Naive B cell (primary cell): ENCODE measurements around the gene TTLL8. TPM values are rescaled to one million over a fixed set of nuclear protein-coding genes. Genes with fewer than 3 reads are reported as not detected.
A peak's percentile ranks its signal among the peaks of the same experiment; 100 is the strongest.

Experiments
- ATAC-seq, 2 donors: fragments of 150-1000 bp; cut with Tn5 transposase; 2 replicates each; pipeline ENCODE4 v1.10.0; 2021; ENCODE audit warnings: low read depth in 2 of 2, mild to moderate bottlenecking in 2 of 2, moderate library complexity in 2 of 2
- DNase-seq: peaks from one replicate; pipeline ENCODE4 v3.0.0; 2022
- H3K27ac Mint-ChIP-seq, 6 donors: one replicate each; pipeline ENCODE4 v1.8.0; 2020 to 2022; ENCODE audit warnings: mild to moderate bottlenecking in 6 of 6, mixed read lengths in 6 of 6, moderate library complexity in 5 of 6, inconsistent platforms in 2 of 6
- H3K27me3 Mint-ChIP-seq, 3 donors: one replicate each; pipeline ENCODE4 v1.8.0; 2021 to 2022; ENCODE audit warnings: mixed read lengths in 3 of 3, mild to moderate bottlenecking in 1 of 3
- H3K36me3 Mint-ChIP-seq, 2 donors: one replicate each; pipeline ENCODE4 v1.8.0; 2020 to 2022; ENCODE audit warnings: mixed read lengths in 2 of 2, inconsistent platforms in 1 of 2, mild to moderate bottlenecking in 1 of 2
- H3K4me1 Mint-ChIP-seq, 3 donors: one replicate each; pipeline ENCODE4 v1.8.0; 2020 to 2022; ENCODE audit warnings: mixed read lengths in 3 of 3, inconsistent platforms in 1 of 3, mild to moderate bottlenecking in 1 of 3, moderate library complexity in 1 of 3
- H3K4me3 Mint-ChIP-seq, 8 donors: one replicate each; pipeline ENCODE4 v1.8.0; 2020 to 2022; ENCODE audit warnings: mild to moderate bottlenecking in 8 of 8, mixed read lengths in 8 of 8, moderate library complexity in 8 of 8, inconsistent platforms in 2 of 8
- H3K9me3 Mint-ChIP-seq, 7 donors: one replicate each; pipeline ENCODE4 v1.8.0; 2020 to 2022; ENCODE audit warnings: mixed read lengths in 7 of 7, mild to moderate bottlenecking in 5 of 7, inconsistent platforms in 2 of 7, moderate library complexity in 1 of 7
- polyA plus RNA-seq, 6 donors: library from polyadenylated mRNA; unstranded; fragments of 300-500 nt; fragmentation: Illumina TruSeq; gene quantifications; one replicate each; pipeline ENCODE4 v1.2.3, GENCODE V29; 2021; ENCODE audit warnings: low read depth in 6 of 6

The TTLL8 gene
- polyA plus RNA-seq, 6 donors from 2014 or later: not detected

- no peak for DNase-seq
- H3K27me3 Mint-ChIP-seq: peaks cover 2 to 37% (median 15%) of the 10 kb centered on the region in 3 donors
- no peak for ATAC-seq
- H3K4me1 Mint-ChIP-seq: no peaks in the 10 kb centered on the region
- no peak overlapping the region for H3K4me3 Mint-ChIP-seq
- H3K27ac Mint-ChIP-seq: peak overlapping the region in 1 of 6 donors; percentile 26
- no peaks in the 10 kb centered on the region for H3K9me3 Mint-ChIP-seq
- no peaks in the 10 kb centered on the region for H3K36me3 Mint-ChIP-seq
Measured at GRCh38 chr22:50064453-50064852, 6.4 kb upstream of the TTLL8 start.

DNA sequence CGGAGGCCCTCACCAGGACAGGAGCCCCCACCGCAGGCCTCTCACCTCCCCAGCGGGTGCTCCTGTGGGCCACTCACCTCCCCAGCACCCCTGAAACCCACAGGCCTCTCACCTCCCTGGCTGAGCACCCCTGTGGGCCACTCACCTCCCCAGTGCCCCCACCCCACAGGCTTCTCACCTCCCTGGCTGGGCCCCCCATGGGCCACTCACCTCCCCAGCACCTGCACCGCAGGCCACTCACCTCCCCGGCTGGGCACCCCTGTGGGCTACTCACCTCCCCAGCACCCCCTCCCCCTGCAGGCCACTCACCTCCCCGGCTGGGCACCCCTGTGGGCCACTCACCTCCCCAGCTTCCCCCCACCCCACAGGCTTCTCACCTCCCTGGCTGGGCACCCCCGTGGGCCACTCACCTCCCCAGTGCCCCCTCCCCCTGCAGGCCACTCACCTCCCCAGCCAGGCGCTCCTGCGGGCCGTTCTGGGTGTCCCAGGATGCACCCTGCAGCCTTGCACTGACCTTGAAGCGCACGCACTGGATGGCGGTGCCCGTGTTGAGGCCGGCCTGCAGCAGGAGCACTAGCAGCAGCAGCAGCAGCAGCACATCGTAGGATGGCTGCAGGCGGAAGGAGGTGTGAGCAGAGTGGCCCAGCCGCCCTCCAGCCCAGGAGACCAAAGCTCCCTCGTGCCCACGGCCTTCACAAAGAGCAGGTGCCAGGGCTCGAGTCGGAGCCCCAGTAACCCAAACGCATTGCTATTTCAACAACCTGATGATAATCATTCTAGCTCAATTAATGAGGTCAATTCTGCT, 5.7 kb upstream of the TTLL8 start:
- ATAC-seq: no peak
- Mint-ChIP-seq H3K9me3 (no peaks in the 10 kb centered on the region), H3K36me3 (no peaks in the 10 kb centered on the region), H3K4me1 (peaks cover 0 to 2% (median 0%) of the 10 kb centered on the region in 3 donors), H3K27ac (no peak overlapping the region), H3K27me3 (peaks cover 9 to 44% (median 15%) of the 10 kb centered on the region in 3 donors), H3K4me3 (no peak overlapping the region)
- no peak for DNase-seq

- H3K9me3 Mint-ChIP-seq: no peaks in the 10 kb centered on the region
- H3K4me1 Mint-ChIP-seq: peaks cover 2 to 3% (median 3%) of the 10 kb centered on the region in 3 donors
- ATAC-seq: no peak
- H3K4me3 Mint-ChIP-seq: no peak overlapping the region
- H3K27ac Mint-ChIP-seq: no peak overlapping the region
- H3K27me3 Mint-ChIP-seq: peaks cover 9 to 50% (median 19%) of the 10 kb centered on the region in 3 donors
- DNase-seq: no peak
- no peaks in the 10 kb centered on the region for H3K36me3 Mint-ChIP-seq
Measured at GRCh38 chr22:50062509-50063135, 4.5 kb upstream of the TTLL8 start.

DNA sequence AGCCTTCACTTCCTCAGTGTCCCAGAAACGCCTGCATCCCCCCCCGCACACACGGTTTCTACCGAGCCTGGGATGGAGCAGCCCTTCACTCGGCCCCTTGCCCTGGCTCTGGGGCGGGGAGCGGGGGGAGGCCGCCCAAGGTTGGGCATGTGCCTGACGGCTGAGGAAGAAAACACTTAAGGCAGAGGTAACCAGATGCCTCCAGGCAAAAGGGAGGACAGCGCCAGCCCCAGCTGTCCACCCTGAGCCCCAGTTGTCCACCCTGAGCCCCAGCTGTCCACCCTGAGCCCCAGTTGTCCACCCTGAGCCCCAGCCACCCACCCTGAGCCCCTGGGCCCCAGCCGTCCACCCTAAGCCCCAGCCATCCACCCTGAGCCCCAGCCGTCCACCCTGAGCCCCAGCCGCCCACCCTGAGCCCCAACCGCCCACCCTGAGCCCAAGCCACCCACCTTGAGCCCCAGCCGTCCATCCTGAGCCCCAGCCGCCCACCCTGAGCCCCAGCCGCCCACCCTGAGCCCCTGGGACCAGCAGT, 3.8 kb upstream of the TTLL8 start:
- Mint-ChIP-seq H3K27me3 (peaks cover 9 to 55% (median 27%) of the 10 kb centered on the region in 3 donors), H3K36me3 (no peaks in the 10 kb centered on the region), H3K9me3 (no peaks in the 10 kb centered on the region), H3K27ac (peak overlapping the region in 1 of 6 donors; percentile 47), H3K4me1 (peaks cover 2 to 5% (median 3%) of the 10 kb centered on the region in 3 donors), H3K4me3 (no peak overlapping the region)
- ATAC-seq: no peak
- DNase-seq: no peak

- peaks cover 9 to 61% (median 33%) of the 10 kb centered on the region in 3 donors for H3K27me3 Mint-ChIP-seq
- ATAC-seq (no peak), DNase-seq (no peak)
- H3K4me1 Mint-ChIP-seq: peaks cover 2 to 5% (median 3%) of the 10 kb centered on the region in 3 donors
- H3K9me3 Mint-ChIP-seq: no peaks in the 10 kb centered on the region
- no peak overlapping the region for H3K4me3 Mint-ChIP-seq
- no peak overlapping the region for H3K27ac Mint-ChIP-seq
- no peaks in the 10 kb centered on the region for H3K36me3 Mint-ChIP-seq
Measured at GRCh38 chr22:50061141-50061823, 3.2 kb upstream of the TTLL8 start.

DNA sequence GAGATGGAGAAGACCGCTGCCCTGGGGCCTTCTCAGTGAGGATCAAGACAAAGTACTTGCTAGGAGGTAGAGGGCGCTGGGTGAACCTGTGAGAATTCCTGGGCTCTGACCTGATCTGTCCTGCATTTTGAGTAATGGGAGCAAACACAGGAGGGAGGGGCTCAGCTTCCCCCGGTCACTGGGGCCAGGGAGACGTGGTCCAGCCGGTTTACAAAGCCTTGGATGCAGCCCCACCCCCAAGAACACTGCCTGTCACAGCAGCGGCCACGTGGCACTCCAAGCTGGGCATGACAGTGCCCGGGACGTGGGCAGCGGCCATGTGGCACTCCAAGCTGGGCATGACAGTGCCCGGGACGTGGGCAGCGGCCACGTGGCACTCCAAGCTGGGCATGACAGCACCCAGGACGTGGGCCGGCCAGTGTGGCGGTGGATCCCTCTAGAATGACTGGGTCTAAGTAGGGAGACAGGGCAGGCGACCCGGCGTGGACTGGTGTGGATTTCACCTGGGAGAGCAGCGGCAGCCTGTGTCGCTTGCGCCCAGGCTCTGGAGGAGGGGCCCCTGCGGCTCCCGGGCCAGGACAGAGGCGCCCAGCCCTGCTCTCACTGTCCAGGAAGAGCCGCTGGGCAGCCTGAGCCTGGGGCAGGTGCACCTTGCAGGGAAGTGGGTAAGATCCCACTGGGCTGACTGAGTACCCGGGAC, 2.5 kb upstream of the TTLL8 start:
- DNase-seq (no peak), ATAC-seq (no peak)
- Mint-ChIP-seq H3K27me3 (peaks cover 9 to 67% (median 40%) of the 10 kb centered on the region in 3 donors), H3K4me1 (peaks cover 2 to 5% (median 3%) of the 10 kb centered on the region in 3 donors), H3K9me3 (no peaks in the 10 kb centered on the region), H3K27ac (no peak overlapping the region), H3K36me3 (no peaks in the 10 kb centered on the region), H3K4me3 (no peak overlapping the region)

DNA sequence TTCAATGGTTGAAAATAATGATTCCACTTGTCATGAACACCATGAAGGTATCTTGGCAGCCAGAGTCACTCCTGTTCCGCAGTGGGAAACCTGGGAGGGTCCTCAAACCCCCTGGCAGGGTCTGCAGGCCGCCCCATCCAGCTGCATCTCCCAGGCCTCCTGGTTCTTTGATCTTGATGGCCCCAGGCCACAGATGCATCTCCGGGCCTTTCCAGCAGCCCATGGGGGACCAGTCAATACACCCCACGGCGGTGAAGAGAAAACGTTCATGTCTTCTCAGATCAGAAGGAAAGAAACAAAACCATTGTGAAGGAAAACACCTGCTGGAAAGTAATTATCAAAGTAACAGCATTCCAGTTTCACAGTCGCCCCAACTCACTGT, 1.8 kb upstream of the TTLL8 start:
- ATAC-seq: no peak
- peak overlapping the region in 3 of 8 donors; percentile 12 to 51 (median 38) for H3K4me3 Mint-ChIP-seq
- H3K27ac Mint-ChIP-seq: no peak overlapping the region
- no peaks in the 10 kb centered on the region for H3K36me3 Mint-ChIP-seq
- DNase-seq: no peak
- peaks cover 0 to 2% (median 0%) of the 10 kb centered on the region in 7 donors for H3K9me3 Mint-ChIP-seq
- peaks cover 2 to 5% (median 3%) of the 10 kb centered on the region in 3 donors for H3K4me1 Mint-ChIP-seq
- H3K27me3 Mint-ChIP-seq: peaks cover 9 to 74% (median 45%) of the 10 kb centered on the region in 3 donors

- Mint-ChIP-seq H3K4me3 (peak overlapping the region in 2 of 8 donors; percentile 38 to 51), H3K27ac (no peak overlapping the region), H3K36me3 (no peaks in the 10 kb centered on the region), H3K9me3 (peaks cover 0 to 2% (median 0%) of the 10 kb centered on the region in 7 donors), H3K27me3 (peaks cover 9 to 76% (median 46%) of the 10 kb centered on the region in 3 donors), H3K4me1 (peaks cover 2 to 6% (median 3%) of the 10 kb centered on the region in 3 donors)
- DNase-seq (no peak), ATAC-seq (no peak)
Measured at GRCh38 chr22:50058906-50059880, 1.1 kb upstream of the TTLL8 start.

DNA sequence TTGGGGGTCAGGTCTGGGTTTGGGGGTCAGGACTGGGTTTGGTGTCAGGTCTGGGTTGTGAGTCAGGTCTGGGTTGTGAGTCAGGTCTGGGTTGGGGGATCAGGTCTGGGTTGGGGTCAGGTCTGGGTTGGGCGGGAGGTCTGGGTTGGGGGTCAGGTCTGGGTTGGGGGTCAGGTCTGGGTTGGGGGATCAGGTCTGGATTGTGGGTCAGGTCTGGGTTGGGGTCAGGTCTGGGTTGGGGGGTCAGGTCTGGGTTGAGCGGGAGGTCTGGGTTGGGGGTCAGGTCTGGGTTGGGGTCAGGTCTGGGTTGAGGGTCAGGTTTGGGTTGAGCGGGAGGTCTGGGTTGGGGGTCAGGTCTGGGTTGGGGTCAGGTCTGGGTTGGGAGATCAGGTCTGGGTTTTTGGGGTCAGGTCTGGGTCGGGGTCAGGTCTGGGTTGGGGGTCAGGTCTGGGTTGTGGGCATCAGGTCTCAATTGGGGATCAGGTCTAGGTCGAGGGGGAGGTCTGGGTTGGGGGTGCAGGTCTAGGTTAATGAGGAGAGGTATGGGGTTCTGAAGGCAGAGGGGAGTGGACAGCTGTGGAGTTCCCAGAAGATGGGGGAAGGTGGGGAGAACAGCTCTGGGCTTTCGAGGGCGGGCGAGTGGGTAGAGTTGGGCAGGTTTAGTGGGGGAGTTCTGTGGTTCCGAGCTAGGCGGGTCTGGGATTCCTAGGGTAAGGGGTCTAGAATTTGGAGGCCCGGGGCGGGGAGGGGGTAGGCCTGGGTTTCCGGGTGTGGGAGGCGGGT, 629 bp downstream of the TTLL8 start:
- no peak overlapping the region for H3K27ac Mint-ChIP-seq
- H3K9me3 Mint-ChIP-seq: peaks cover 3 to 16% (median 7%) of the 10 kb centered on the region in 7 donors
- H3K27me3 Mint-ChIP-seq: peaks cover 16 to 76% (median 53%) of the 10 kb centered on the region in 3 donors
- no peaks in the 10 kb centered on the region for H3K36me3 Mint-ChIP-seq
- peaks cover 3 to 12% (median 9%) of the 10 kb centered on the region in 3 donors for H3K4me1 Mint-ChIP-seq
- H3K4me3 Mint-ChIP-seq: peak overlapping the region in 3 of 8 donors; percentile 36 to 72 (median 43)
- no peak for ATAC-seq
- no peak for DNase-seq

DNA sequence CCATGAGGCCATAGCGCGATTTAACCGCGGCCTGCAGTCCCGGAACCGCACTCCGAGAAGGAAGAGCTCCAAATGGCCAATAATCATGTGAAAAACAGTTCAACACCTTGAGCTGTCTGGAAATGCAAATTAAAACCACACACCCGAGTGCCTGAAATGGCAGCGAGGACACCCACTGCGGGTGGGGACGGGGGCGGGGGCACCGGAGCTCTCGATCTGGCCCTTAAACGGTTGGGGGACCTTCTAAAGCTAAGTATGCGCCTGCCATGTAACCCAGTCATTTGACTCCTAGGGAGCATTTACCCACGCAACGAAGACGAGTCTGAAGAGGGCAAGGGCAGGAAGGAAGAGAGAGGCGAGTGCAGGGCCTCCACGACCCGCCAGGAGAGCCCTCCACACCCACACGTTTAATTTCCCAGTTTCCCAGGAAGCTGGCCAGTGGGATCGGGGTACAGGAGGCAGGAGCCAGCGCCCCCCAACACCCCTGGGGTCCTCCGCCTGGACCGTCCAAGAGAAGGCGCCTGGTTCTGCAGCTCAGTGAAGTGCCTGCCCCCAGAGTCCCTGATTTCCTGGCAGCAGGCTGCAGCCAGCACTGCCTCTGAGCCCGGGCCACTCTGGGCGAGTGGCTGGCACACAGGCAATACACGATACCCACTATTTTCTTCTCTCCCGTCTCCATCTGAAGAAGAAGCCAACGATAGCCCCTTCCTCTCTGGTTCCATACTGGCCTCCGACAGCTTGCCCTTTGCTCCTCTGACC, 1.7 kb downstream of the TTLL8 start:
- H3K4me1 Mint-ChIP-seq: peaks cover 3 to 12% (median 9%) of the 10 kb centered on the region in 3 donors
- H3K9me3 Mint-ChIP-seq: peaks cover 3 to 20% (median 8%) of the 10 kb centered on the region in 7 donors
- ATAC-seq (no peak), DNase-seq (no peak)
- H3K27ac Mint-ChIP-seq: no peak overlapping the region
- H3K36me3 Mint-ChIP-seq: no peaks in the 10 kb centered on the region
- peaks cover 22 to 79% (median 54%) of the 10 kb centered on the region in 3 donors for H3K27me3 Mint-ChIP-seq
- H3K4me3 Mint-ChIP-seq: peak overlapping the region in 1 of 8 donors; percentile 59

DNA sequence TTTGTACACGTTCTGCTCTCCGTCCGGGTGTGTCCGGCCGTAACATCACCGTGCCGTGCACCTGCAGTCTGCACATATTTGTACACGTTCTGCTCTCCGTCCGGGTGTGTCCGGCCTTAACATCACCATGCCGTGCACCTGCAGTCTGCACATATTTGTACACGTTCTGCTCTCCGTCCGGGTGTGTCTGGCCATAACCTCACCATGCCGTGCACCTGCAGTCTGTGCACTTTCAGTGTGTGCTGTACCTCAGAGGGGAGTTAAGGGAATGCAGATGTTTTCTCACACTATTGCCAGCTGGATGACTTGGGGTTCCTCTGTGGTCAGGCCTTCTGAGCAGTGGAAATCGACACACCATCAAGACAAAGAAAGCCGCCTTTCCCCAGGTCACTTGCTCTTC, 4.2 kb downstream of the TTLL8 start:
- peaks cover 3 to 20% (median 8%) of the 10 kb centered on the region in 7 donors for H3K9me3 Mint-ChIP-seq
- peaks cover 3 to 12% (median 8%) of the 10 kb centered on the region in 3 donors for H3K4me1 Mint-ChIP-seq
- DNase-seq (no peak), ATAC-seq (peak in 1 of 2 donors; percentile 16)
- peak overlapping the region in 1 of 6 donors; percentile 11 for H3K27ac Mint-ChIP-seq
- H3K36me3 Mint-ChIP-seq: no peaks in the 10 kb centered on the region
- no peak overlapping the region for H3K4me3 Mint-ChIP-seq
- H3K27me3 Mint-ChIP-seq: peaks cover 24 to 67% (median 47%) of the 10 kb centered on the region in 3 donors
